Activated CD8-positive, alpha-beta memory T cell treated with anti-CD3 and anti-CD28 coated beads for 48 hours (primary cell): Measurements from ENCODE around the gene ADRA2C.

Experiments
- DNase-seq, 3 experiments: peaks; one replicate each; pipeline ENCODE4 v3.0.0-alpha.2; 2020; ENCODE audit warnings: low read depth in 2 of 3, low spot score in 2 of 3

Gene ADRA2C

DNA sequence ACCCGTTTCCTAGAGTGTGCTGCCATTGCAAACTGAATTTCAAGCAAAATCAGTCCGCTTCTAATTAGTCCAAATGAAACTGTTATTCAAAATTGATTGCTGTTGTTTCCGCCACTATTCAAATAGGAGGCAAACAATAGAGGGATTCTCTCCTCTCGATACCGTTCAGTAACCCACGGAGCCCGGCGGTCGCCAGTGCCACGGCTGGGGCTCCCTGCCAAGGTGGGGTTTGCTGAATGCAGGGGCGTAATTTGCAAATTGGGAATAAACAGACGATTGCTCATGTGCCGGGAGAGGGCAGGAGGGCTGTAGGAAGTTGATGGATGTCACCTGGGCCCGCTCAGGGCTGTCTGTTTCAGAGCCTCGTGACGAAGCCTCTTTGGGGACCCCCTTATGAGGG is 8.8 kb downstream of the ADRA2C start:
- DNase-seq: no peak

DNA sequence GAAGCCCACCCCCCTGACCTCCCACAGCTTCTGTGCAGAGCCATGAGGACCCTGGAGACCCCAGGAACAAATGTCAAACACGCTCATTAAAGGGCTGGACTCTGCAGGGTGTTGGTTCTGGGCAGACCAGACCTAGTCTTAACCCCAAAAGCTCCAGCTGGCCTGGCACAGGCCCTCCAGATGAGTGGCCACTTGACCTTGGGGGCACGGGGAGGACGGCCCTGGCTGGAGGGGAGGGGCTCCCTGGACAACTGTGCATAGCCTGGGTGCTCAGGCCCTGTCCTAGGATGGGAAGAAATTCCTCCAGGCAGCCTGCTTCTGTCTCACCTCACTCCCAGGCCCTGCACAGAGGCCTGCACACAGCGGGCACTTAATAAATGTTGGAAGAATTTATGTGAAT is 9.4 kb downstream of the ADRA2C start:
- no peak for DNase-seq

DNA sequence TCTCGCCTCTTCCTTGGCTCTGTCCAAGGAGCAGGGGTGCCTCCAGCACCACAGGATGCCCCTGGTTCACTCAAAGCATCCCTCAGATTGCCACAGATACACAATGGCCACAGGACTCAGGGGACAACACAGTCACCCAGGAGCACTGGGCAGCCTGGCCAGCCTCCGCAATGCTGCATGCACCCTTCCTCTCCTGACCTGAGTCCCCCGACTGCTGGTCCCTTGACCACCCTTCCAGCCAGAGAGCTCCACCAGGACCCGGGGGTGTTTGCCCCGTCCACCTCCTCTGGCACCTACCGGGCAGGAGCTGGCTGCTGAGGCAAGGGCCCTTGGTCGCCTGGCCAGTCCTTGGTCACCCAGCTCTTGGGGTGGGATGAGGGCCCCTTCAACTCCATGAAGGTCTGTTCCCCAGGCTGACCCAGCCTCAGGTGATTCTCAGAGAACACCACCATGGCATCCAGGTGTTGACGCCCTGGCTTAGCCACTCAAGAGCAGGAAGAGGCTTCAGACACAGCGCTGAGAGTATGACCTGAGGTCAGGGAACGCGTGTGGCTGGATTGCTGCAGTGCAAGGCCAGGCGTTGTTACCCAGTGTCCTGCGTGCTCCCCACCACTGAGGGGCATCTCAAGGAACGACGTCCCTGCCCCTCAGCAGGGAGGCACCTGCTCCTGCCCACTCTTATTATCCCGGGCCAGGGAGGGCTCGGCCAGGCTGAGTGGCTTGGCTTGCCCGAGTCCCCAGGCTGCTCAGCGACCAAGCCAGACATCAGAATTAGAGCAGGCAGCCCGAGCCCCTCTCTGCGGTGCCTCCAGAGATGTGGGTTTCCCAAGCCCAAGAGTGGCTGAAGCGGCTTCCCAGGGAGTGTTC is 10.2 kb downstream of the ADRA2C start:
- no peak for DNase-seq

DNA sequence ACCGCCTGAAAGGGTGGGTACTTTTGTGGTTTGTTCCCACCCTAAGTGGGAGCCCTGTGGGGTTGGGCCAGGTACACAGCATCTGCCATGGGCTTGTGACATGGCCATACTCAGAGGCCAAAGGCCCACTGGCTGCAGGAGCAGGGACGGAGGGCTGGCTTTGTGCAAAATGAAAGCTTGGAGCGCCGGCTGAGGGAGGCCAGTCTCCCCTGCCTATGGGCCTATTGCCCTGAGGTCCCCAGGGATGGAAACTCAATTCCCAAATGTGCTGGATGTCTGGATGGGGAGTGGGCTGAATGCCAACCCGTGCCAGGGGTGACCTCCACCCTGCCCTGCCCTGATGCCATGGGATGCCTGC is 10.8 kb downstream of the ADRA2C start:
- DNase-seq: no peak

DNA sequence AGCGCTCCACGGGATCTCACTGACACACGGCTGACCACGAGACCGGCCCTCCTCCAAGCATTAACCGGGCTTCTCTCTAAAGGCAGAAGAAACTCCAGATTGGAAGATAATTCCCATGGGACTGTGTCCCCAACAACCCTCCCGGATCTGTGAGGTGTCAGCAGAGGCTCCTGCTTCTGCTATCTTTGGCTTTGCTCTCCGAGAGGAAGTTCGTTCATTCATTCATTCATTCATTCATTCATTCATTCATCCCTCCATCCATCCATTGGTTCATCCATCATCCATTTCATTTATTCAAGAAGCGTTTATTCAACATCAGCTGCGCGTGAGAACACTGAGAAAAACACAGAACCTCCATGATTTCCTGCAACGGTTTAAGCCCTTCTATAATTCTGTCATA is 11.5 kb downstream of the ADRA2C start:
- no peak for DNase-seq

DNA sequence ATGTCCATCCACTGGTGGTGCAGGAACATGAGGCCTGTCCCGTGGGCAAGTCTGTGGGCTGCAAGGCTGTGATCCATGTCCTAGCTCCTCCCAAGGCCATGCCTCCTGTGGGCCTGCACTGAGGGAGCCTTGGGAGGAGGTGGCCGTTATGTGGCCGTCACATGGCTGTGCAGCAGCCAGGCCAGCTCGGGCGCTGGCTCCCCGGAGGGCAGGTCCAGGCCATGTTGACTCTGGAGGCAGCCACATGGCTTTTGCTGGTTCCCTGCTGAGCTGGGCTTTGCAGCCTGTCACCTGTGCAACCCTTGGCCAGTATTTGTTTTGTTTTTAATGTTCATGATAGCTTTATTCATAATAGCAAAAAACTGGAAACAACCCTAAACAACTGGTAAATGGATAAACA is 13.3 kb downstream of the ADRA2C start:
- DNase-seq: no peak

DNA sequence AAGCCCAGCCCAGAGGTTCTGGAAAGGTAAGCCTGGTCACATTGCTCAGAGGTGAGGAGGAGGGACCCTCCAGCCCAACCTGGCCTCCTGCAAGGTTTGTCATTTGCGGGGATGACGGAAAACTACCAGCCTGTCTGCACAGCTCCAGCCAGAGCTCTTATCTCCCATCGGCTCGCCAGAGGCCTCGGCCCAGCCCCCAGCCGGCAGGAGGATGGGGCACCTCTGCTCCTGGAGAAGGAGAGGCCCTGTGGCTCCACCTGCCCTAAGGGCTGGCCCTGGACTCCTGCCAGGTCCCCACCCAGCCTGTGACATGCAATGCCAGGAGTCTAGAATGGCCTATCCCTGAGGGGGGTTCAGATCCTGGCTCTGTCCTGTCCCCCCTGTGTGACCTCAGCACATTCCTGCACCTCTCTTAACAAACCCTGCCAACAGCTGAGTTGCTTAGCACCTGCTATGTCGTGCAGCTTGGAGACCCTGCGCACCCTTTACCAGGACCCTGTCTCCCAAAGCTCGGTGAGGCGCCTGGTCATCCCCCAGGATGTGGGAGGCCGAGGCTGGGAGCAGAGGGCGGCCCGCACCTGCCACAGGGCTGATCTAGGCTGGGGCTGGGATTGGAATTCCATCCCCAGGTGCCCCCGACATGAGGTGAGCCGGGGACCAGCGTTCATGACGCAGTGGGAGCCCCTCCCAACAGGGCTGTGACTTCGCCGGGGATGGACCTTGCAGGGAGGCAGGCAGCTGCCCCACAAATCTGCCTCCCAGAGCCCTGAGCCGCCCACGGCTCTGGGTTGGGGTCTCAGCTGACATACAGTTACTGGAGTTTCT is 14.4 kb downstream of the ADRA2C start:
- DNase-seq: no peak

DNA sequence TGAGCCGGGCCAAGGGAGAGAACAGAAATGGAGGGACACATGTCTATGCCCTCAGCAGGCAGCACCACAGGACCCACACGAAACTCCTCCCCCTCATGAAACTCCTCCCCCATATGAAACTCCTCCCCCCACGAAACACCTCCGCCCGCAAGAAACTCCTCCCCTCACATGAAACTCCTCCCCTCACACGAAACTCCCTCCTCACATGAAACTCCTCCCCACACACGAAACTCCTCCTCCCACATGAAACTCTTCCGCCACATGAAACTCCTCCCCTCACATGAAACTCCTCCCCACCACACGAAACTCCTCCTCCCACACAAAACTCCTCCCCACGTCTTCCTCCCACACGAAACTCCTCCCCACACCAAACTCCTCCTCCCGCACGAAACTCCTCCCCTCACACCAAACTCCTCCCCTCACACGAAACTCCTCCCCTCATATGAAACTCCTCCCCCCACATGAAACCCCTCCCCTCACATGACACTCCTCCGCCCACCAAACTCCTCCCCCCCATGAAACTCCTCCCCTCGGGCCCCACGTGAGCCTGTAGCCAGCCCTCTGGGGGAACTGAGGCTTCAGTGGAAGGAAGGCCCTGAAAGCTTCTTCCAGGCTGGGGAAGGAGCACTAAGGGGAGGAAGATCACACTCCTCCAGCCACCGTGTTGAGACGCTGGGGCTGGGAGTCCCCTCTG is 15.2 kb downstream of the ADRA2C start:
- DNase-seq: no peak

DNA sequence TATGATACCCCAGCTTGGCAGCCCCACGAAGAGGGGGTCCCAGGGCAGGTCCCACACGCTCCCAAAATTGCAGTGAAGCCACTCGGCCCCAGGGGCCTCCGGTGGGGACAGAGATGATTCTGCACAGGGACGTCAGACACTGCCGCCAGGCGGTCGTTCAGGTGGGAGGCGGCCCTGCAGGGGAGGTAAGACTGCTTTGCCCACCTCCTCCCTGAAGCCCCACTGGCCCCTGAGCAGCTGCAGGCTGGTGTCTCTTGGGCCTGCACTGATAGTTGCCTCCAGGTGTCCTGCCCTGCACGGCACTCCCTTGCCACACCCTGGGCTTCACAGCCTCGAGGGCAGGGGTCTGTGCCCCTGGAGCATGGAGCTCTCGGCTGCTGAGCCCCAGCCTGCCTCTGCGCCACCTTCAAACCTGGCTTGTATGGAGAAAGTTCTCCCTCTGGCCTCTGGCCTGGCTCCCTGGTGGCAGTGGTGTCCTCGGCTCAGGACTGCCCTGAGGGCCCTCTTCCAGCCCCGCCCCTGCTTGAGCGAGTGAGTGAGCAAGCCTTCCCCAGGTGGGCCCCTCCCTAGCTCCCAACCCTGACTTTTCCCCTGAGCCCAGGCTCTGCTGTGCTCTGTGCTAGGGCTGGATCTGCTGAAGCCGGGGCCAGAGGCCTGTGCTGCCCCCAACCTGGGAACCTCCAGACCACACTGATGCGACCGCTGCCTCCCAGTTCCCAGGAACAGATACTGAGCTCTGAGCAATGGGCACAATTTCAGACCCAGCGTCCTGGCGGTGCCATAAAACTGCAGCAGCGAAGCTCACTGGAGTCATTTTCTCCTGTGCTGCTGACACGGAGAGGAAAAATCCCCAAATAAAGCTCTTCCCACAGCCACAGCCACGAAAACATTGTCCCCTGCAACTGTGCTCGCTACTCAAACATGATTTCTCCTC is 16.1 kb downstream of the ADRA2C start:
- DNase-seq: no peak

DNA sequence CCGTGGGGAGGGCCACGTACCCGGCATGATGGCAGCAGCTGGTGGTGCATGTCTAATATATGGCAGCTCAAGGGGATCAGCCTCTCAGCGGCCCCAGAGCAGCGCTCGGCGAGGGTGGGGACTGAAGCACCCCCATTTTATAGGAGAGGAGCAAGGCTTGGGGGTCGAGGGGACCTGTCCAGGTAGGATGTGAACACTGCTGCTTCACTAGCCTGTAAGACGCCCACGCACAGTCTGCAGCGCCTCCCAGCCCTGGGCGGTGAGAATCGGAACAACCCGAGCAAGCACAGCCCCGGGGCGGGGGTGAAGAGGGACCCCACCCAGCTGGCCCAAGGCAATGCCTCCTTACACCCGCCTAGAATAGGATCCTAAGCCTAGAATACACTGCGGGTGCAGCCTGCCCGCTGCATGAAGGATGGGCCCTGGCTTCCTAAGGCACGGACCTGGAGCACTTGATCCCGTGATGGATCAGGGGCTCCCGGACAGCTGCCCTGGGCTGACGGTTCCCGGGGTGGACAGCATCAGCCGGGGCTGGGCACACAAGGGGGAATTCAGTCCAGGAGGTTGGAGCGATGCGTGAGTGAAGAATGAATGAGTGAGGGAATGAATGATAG is 17.6 kb downstream of the ADRA2C start:
- DNase-seq: no peak

DNA sequence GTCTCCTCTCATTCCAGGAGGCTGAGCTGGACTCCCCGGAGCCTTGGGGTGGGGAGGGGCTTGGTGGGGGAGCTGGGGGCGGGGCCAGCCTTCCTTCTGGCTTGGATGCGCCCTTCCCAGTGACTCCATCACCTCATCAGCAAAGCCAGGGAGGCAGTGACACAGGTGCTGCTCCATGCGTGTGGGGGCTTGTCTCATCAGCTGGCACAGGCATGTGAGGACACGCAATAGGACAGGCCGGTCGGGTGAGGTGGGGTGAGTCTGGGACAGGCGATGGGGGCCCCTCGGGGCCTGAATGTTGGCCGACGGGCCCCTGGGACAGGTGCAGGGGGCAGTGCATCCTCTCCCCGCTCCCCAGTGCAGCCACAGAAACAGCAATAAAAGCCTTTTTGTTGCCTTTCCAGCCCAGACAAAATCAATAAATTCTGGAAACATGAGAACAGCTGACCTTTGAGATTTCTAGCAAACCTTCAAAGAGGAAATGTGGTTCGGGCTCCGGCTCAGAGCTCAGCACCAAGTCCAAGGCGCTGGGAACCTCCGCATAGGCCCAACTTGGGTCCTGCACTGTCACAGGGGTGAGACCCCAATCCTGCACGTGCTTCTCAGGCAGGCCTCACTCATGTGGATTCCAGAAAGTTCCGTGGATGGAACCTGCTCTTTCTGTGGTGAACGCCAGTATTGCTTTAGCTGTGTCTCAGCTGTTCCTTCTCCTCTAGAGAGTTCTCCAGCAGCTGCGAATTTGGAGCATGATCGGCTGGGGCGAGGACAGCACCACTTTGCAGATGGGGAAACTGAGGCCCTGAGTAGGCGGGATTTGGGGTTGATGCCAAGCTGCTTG is 18.5 kb downstream of the ADRA2C start:
- DNase-seq: no peak

DNA sequence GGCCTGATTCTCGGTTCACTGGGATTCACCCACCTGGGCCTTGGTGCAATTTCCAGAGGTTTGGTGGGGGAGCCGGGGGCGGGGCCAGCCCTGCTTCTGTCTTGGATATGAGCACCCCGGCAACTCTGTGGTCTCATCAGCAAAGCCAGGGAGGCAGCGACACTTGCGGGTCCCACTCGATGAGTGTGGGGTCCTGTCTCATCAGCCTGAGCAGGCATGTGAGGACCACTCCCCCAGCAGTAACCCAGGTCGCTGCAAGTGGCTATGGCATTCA is 19.0 kb downstream of the ADRA2C start:
- no peak for DNase-seq

DNA sequence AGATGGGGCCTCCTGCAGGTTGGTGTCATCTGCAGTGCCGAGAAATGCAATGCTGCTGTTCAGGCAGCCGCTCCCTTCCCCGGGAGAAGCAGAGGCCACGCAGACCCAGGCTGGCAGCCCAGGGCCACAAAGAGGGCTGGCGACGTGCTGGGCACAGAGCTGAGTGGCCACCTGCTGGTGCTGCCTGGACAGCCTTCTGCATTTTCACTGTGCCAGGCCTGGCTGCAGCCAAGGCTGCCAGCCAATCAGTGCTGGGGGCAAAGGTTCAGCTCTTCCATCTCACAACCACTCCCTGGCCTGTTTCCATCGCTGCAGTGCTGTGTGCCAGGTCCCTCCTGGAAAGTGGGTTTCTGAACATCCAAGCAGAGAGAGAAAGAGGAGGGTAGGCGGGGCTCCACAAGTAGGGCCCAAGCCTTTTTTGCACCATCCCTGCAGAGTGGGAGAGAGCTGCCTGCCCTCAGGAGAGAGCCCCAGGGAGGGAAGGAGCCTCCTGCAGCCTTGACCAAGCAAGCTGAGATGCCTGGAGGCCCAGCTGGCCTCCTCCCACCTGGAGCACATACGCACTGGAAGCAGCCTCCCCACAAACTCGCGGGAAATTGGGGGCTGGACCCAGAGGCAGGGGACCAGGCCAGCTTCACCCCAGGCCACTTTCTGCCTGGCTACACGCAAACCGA is 20.1 kb downstream of the ADRA2C start:
- DNase-seq: no peak

DNA sequence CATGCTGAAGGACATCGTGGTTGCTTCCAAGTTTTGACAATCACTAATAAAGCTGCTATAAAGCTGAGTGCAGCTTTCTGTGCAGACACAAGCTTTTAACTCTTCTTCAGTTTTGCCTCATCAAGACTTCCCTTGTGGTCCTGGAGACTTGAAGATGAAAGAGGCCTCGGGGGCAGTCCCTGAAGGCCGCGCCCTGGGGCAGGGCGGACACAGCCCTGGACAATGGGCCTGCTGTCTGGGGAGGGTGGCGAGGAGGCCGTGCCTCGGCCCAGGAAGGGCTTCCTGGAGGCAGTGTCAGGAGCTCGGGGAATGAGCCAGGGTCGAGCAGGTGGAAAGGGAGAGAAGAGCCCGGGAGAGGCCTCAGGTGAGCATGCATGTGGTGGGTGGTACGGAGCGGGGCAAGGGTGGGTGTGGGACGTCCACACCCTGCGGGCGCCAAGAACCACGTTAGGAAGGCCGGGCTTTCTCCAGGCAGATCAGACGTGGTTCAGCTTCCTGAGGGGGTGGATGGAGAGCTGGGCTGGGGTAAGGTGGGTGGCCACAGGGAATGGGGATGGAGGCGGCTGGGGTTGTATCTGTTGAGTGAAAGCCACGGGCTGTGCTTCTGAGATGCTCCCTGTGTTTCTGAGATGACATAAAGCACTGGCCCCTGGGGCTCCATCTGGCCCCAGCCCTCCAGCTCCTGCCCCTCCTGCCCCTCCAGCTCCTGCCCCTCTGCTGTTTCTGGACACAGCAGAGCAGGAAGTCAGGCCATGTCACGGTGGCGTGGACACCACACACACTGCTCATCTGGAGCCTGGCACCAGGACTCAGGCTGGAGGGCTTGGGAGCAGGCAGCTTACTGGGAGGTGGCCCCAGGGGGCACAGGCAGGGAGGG is 21.5 kb downstream of the ADRA2C start:
- DNase-seq: no peak

DNA sequence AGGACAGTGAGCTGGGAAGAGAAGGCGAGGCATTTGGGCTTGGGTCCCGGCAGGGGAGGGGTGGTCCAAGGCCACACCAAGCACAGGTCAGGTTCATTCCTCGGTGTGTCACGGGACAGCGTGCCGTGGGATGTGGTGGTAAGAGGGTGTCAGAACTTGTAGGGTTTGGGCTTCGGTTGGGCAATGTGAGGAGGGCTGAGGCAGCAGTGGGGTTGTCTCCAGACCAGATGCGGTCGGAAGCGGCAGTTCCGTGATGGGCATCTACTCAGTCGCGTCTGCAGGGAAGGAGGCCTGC is 22.1 kb downstream of the ADRA2C start:
- DNase-seq: no peak

DNA sequence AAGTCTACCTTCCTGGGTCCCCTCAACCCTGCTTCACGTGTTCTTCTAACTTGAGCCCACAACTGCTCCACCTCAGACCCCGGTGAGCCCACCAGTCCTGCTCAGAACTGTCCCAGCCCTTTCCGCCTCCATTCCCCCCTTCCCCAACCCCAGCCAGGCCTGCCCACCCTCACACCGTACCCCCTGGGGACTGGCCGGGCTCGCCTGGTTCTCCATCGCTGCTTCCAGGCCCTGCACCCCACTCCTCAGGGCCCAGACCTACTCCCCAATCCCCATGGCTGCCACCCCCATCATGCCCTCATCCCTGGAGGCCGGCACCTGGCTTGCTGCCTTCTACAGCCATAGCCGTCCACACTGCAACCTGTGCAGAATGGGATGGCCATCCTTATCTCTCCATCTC is 23.4 kb downstream of the ADRA2C start:
- no peak for DNase-seq

DNA sequence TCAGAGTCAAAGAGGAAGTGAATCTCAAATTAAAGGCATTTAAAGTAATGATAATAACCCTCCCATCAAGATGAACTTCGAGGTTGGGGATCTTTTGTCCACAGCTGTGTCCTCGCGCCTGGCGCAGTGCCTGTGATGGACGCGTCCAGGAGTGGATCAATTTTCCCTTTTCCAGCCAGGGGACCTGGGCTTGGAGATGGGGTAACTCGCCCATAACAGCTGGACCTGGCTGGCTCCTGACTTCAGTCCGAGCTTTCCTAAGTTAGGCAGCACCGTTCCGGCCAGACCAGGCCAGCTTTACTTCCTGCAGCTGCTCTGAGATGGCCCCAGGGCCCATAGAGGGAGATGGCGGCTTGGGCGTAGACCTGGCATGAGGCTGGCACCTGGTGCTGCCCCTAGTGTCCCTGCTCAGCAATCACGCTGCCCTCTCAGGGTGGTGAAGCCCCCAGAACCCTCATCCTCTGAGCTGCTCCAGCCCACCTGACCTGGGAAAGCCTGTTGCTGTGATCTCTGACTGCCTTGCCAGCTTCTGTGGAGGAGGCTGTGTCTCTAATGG is 23.9 kb downstream of the ADRA2C start:
- no peak for DNase-seq

DNA sequence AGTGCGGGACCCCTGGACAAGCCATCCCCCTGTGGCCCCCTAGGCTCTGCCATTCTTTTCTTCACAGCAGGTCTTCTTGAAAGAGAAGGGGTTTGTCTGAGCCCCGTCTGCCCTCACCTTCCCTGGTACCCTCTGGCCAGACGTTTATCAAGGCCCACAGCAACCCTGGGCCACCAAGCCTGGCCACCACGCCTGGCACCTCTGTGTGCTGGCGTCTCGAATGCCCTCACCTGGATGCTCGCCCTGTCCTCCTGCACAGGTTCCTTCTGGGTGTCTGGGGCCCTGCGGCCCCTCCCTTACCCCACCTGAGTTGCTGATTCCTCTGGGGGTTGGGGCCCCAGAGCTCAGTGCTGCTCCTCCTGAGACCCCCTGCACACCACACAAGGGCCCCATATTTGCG is 25.1 kb downstream of the ADRA2C start:
- DNase-seq: no peak
